MG63 (cell line): Measurements from ENCODE around the gene NTN4. TPM values are rescaled to one million over a fixed set of nuclear protein-coding genes. Genes with fewer than 3 reads are reported as not detected.
"Not testable (repeated sequence)": the region's sequence is repeated elsewhere in the genome, so short reads cannot be mapped to it uniquely, and the experiment has no call there.

Source experiments
- DNase-seq: peaks from one replicate; pipeline ENCODE4 v3.0.0-alpha.2; 2020
- H3K27me3 ChIP-seq: fragments of 250-450 bp; sonication (Bioruptor Pico); 2 replicates; pipeline ENCODE4 v1.5.1; 2020; ENCODE audit warnings: mild to moderate bottlenecking, moderate library complexity
- H3K36me3 ChIP-seq: fragments of 250-450 bp; sonication (Bioruptor Pico); 2 replicates; pipeline ENCODE4 v1.5.1; 2020; ENCODE audit warnings: mild to moderate bottlenecking, moderate library complexity
- H3K4me3 ChIP-seq: fragments of 250-450 bp; sonication (Bioruptor Pico); 2 replicates; pipeline ENCODE4 v1.5.1; 2020; ENCODE audit warnings: mild to moderate bottlenecking, moderate library complexity
- H3K9me3 ChIP-seq: fragments of 250-450 bp; sonication (Bioruptor Pico); 2 replicates; pipeline ENCODE4 v1.5.1; 2020; ENCODE audit warnings: mild to moderate bottlenecking, moderate library complexity
- total RNA-seq: library from RNA; depleted of rRNA; stranded (reverse); fragments of >200 nt; shearing (Covaris generic); gene quantifications from 2 replicates; pipeline ENCODE4 v1.2.3, GENCODE V29; 2014; ENCODE audit warnings: low replicate concordance

NTN4 gene
- total RNA-seq, 1 experiment from 2014 or later, result 43.1 TPM

DNA sequence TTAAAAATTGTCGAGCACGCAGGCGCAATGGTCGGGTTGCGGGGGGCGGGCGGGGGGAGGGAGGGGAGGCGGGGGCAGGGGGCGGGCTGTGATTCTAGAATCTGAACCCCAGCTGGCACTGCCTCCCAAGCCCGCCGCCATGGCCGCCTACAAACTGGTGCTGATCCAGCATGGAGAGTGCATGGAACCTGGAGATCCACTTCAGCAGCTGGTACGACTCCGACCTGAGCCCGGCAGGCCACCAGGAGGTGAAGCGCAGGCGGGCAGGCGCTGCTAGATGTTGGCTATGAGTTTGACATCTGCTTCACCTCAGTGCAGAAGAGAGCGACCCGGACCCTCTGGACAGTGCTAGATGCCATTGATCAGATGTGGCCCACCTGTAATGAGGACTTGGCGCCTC lies 118.4 kb downstream of the NTN4 start:
- H3K9me3 ChIP-seq, result no peaks in the 10 kb centered on the region
- DNase-seq, result no peak
- no peaks in the 10 kb centered on the region for H3K36me3 ChIP-seq
- H3K27me3 ChIP-seq, result no peaks in the 10 kb centered on the region
- H3K4me3 ChIP-seq, result no peak overlapping the region

DNA sequence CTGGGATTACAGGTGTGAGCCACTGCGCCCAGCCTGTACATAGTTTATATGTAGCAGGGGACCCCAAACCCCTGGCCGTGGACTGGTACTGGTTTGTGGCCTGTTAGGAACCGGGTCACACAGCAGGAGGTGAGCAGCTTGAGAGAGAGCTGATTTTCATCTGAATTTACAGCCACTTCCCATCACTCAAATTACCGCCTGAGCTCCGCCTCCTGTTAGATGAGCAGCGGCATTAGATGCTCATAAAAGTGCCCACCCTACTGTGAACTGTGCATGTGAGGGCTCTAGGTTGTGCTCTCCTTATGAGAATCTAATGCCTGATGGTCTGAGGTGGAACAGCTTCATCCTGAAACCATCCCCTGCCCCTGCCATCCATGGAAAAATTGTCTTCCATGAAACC lies 119.3 kb downstream of the NTN4 start:
- Histone ChIP-seq H3K36me3 (no peaks in the 10 kb centered on the region), H3K27me3 (no peaks in the 10 kb centered on the region), H3K4me3 (no peak overlapping the region), H3K9me3 (no peaks in the 10 kb centered on the region)
- DNase-seq, result no peak

DNA sequence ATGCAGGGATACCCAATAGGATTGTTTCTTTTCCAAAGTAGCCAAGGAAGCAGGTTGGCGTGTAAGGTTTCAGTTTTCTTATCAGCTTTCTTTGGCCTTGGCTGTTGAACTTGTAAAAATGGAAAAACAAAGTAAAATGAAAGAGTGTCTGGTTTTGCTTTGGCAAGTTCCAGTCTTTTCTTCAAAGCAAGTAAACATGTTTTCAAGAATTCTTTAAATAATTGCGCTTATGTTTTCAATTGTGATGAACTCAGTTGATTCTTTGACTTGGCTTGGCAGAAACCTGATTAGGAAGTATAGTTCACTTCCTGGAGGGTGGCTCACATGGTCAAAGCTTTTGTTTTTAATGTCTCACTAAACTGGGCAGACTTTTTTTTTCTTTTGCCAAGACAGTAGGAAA lies 127.0 kb downstream of the NTN4 start:
- DNase-seq, result no peak
- Histone ChIP-seq H3K27me3 (no peaks in the 10 kb centered on the region), H3K36me3 (peaks cover 3% of the 10 kb centered on the region; the same call in 1 of the 2 replicates), H3K9me3 (no peaks in the 10 kb centered on the region), H3K4me3 (no peak overlapping the region)

DNA sequence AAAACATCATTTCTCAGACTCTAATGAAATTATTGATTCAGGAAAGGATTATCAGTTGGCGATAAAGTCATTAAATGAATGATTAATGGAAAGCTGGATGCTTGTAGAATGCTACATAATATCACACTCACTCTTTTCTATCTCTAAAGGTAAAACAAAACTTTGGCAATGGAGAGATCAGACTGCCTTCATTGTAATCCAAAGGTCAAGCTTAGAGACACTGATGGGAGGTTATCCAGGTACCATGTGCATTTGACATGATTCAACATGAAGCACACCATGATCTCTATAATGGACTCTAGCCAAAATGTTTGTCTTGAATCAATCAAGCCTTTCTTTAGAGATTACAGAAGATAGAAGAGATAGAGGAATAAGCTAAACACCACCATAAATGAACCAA lies 129.2 kb downstream of the NTN4 start:
- Histone ChIP-seq H3K4me3 (no peak overlapping the region), H3K27me3 (no peaks in the 10 kb centered on the region), H3K36me3 (peaks cover 3% of the 10 kb centered on the region; the same call in 1 of the 2 replicates), H3K9me3 (no peaks in the 10 kb centered on the region)
- no peak for DNase-seq

DNA sequence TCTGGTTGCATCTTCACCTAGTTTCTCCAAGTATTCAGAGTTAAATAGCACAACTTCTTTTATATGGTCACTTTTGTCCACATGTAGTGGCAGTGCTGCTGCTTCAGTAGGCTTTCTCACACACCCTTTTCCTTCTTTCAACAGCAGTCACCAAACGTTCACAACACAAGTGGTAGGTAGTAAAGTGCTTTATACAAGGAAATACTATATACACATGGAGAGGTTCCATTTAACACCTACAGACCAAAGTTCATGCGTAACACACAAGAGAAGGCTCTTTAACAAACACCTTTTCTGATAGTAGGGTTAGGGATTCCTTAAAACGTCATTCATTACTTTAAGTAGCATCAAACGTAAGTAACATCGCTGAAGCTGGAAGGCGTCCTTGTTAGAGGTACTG lies 132.2 kb downstream of the NTN4 start:
- no peaks in the 10 kb centered on the region for H3K9me3 ChIP-seq
- H3K36me3 ChIP-seq, result no peaks in the 10 kb centered on the region
- no peak overlapping the region for H3K4me3 ChIP-seq
- DNase-seq, result no peak
- no peaks in the 10 kb centered on the region for H3K27me3 ChIP-seq

DNA sequence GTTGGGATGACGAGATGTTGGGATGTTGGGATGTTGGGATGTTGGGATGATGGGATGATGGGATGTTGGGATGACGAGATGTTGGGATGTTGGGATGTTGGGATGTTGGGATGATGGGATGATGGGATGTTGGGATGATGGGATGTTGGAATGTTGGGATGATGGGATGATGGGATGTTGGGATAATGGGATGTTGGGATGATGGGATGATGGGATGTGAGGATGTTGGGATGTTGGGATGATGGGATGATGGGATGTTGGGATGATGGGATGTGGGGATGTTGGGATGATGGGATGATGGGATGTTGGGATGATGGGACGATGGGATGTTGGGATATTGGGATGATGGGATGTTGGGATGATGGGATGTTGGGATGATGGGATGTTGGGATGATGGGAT lies 135.9 kb downstream of the NTN4 start:
- not testable (repeated sequence) for H3K4me3 ChIP-seq, H3K9me3 ChIP-seq, H3K36me3 ChIP-seq

DNA sequence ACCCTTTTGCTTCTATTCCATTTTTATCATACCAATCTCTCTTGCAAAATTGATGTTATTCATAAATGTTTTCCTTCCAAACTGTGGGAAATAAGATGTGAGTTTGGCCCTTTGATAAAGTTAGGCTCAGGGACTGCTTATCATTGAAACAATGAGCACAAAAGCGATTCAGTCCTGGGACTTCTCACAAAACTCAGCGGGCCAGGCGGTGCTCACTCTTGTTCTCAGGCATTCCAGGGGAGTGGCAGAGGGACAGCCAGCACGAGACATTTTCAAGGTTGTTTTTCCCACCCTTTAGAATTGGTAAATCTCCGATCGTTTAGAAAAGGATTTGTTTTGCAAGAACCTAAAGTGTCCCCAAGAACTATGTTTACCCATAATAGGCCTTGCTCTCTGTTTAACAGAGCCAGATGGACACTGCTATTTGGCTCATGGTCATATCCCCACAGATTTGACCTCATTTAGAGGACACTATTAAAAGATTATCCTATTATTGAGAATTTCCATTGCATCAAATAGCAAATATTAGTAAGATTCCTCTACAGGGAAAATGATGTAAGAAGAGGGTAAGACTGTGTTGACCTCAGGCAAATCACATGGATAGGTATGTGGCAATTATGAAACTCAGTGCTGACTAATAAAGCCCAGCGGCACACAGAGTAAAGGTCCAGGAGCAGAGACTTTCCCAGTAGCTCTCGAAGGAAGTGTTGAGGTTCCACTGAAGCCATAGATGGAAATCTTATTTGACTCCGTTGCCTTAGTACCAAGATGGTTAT lies 136.6 kb downstream of the NTN4 start:
- Histone ChIP-seq H3K9me3 (no peaks in the 10 kb centered on the region), H3K4me3 (no peak overlapping the region), H3K27me3 (no peaks in the 10 kb centered on the region), H3K36me3 (no peaks in the 10 kb centered on the region)
- DNase-seq, result no peak

More for the DNA sequence above, 135.9 kb downstream of the NTN4 start:
- not testable (repeated sequence) for H3K27me3 ChIP-seq, DNase-seq

DNA sequence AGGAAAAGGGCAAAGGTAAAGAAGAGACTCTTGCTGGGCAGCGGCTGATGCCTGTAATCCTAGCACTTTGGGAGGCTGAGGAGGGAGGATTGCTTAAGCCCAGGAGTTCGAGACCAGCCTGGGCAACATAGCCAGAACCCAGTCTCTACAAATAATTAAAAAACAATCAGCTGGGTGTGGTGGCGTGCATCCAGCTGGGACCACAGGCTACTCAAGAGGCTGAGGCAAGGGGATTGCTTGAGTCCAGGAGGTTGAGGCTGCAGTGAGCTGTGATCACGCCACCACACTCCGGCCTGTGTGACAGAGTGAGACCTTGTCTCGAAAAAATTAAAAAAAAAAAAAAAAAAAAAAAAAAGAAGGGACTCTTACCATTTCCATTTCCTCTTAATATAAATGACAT lies 138.9 kb downstream of the NTN4 start:
- no peak overlapping the region for H3K4me3 ChIP-seq
- no peaks in the 10 kb centered on the region for H3K27me3 ChIP-seq
- no peaks in the 10 kb centered on the region for H3K9me3 ChIP-seq
- no peaks in the 10 kb centered on the region for H3K36me3 ChIP-seq
- DNase-seq, result no peak

DNA sequence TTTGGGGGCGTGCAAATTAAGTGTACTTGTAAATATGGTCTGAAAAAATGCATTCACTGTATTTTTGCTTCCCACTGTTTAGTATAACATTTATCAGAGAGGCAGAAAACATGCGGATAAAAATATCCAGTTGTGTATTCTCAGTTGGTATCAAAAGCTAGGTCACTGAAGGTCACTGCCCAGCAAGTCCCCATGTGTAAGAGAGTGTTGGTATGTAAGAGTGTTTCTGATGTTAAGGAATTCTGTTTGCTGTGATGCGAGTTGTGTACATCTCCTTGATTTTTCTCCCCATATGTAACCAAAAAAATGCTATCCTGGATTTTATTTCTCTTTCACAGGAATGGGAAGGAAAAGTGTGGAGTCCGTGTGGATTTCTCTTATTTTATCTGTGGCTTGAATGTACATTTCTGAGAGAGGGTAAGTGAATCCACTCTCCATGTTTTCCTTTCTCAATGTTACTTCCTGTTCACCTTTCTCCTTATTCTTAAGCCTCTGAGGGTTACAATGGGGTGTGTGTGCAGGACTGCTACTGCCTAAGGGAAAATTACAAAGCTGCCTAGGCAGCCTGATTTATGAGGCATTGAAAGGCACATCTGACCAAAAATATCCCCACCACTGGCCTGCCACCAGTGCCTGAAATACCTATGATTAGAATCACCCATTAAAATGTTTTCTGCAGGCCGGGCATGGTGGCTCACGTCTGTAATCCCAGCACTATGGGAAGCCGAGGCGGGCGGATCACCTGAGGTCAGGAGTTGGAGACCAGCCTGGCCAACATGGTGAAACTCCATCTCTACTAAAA lies 141.4 kb downstream of the NTN4 start:
- H3K9me3 ChIP-seq, result no peaks in the 10 kb centered on the region
- H3K36me3 ChIP-seq, result no peaks in the 10 kb centered on the region
- no peaks in the 10 kb centered on the region for H3K27me3 ChIP-seq
- H3K4me3 ChIP-seq, result no peak overlapping the region
- DNase-seq, result peak; percentile 11

DNA sequence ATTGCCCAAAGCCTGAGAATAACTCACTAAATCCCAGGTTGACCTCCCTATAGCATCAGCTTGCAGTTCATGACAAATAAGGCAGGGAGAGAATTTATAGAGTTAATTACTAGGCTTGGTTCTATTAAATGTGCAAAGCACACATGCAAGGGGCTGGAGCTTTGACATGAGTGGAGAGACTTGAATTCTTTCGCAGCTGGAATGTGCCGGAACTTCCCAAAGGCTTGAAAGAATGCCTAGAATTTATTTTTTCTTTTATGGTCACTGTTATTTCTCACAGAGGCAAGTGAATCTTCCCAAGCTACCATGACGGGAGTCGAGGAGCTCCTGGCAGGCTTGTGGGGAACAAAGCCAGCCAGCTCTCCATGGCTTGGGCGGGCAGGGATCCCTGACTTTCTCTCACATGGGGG lies 143.8 kb downstream of the NTN4 start:
- peak; percentile 6 for DNase-seq
- Histone ChIP-seq H3K9me3 (no peaks in the 10 kb centered on the region), H3K27me3 (no peaks in the 10 kb centered on the region), H3K36me3 (no peaks in the 10 kb centered on the region), H3K4me3 (no peak overlapping the region)

DNA sequence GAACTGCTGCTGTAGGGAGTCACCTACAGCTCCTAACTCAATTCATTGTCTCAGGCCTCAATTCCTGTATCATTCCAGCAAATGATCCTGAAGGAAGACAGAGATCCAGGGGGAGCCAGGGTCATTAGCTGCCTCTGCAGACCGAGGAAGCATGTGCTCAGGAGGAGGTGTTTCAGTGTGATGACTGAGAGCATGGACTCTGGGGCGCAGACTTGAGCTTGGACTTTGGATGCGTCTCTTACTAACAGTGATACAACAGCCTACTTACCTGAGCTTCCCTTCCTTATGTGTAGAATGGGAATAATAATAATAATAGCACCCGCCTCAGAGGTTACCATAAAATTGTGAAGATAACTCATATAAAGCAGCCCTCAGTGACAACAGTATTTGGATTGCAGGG lies 147.3 kb downstream of the NTN4 start:
- H3K9me3 ChIP-seq, result no peaks in the 10 kb centered on the region
- no peaks in the 10 kb centered on the region for H3K36me3 ChIP-seq
- H3K4me3 ChIP-seq, result no peak overlapping the region
- H3K27me3 ChIP-seq, result no peaks in the 10 kb centered on the region
- DNase-seq, result no peak

DNA sequence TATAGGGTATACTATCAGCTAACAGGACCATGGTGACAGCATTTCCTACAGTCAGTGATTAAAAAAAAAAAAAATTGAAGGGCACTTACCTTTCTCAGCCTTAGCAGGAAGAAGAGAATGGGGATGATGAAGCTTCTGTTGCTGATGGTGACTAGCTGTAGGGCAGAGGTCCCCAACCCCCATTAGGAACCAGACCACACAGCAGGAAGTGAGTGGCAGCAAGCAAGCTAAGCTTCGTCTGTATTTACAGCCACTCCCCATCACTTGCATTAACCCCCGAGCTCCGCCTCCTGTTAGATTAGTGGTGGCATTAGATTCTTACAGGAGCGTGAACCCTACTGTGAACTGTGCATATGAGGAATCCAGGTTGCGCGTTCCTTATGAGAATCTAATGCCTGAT lies 148.0 kb downstream of the NTN4 start:
- no peaks in the 10 kb centered on the region for H3K27me3 ChIP-seq
- no peak overlapping the region for H3K4me3 ChIP-seq
- no peak for DNase-seq
- no peaks in the 10 kb centered on the region for H3K36me3 ChIP-seq
- no peaks in the 10 kb centered on the region for H3K9me3 ChIP-seq

DNA sequence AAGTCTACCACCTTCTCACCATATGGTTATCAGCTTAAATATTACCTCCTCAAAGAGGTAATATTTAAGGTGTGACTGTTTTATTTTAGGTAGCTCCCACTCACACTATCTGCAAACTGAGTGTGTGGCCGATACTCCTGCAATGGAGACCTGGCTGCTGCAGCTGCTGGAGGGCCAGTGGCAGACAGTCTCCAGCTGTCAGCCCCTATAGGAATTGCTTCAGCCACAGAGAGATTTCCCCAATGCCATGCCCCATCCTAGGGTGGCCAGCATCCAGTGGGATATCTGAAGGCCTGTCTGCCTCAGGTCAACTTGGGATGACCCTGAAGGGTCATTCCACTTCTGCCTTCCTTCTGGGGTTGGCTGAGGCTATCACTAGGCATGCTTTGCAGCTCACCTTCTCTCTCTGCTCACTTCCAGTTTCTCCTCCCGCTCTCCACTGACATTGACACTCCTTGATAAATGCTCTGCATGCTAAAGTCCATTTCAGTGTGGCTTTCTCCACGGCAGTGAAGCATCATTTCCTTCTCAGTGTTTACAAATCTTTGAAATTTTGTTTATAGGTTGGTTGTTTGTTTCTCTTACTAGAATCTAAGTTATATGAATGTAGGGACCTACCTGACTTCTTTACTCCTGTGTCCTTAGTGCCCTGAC lies 149.1 kb downstream of the NTN4 start:
- Histone ChIP-seq H3K27me3 (no peaks in the 10 kb centered on the region), H3K36me3 (no peaks in the 10 kb centered on the region), H3K4me3 (no peak overlapping the region), H3K9me3 (no peaks in the 10 kb centered on the region)
- DNase-seq, result no peak

DNA sequence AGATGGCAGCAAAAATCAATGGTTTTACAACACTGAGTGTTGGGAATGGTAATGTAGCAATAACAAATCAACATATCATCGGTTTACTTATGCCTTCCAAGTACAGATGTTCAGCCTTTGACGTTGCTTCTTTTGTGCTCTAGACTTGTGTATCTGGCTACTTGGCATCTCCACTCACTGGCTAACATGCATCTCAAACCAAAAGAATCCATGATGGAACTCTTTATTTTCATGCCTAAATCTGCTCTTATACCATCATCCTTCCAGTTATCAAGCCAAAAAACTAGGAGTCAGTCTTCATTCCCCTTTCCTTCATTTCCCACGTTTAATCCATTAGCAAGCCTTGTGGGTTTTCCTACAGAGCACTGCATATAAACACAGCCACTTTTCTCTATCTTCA lies 150.0 kb downstream of the NTN4 start:
- Histone ChIP-seq H3K36me3 (no peaks in the 10 kb centered on the region), H3K9me3 (no peaks in the 10 kb centered on the region), H3K27me3 (no peaks in the 10 kb centered on the region), H3K4me3 (no peak overlapping the region)
- no peak for DNase-seq

DNA sequence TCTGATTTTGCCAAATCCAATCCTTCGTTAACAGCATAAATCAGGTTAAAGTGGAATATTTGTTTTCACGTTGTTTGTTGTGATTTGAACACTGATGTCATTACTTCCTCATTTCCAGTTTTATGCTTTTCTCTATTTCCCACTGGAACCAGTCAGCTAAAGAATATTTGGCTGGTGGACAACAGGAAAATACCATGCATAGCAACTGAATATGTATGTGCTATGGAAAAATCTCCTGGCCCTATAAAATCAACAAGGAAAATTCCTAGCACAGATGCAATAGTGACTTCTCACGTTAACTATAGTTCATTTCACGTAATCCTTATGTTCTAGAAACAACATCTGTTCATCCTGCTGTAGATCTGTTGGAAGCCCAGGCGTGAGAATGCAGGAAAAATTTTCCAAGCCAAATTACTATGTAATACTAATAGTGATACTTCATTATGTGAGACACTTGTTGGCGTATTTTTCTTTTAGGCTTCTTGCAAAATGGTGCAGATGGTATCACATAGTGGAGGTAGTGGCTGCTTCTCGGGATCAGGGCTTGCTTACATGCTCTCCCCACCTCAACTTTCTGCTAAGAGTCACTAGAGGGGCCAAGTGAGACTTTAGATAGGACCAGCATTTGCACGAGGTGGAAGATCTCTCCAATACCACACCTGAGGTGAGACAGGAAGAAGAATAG lies 153.0 kb downstream of the NTN4 start:
- Histone ChIP-seq H3K27me3 (no peaks in the 10 kb centered on the region), H3K9me3 (peaks cover 5% of the 10 kb centered on the region; the same call in 1 of the 2 replicates), H3K4me3 (no peak overlapping the region), H3K36me3 (no peaks in the 10 kb centered on the region)
- DNase-seq, result peak; percentile 42

DNA sequence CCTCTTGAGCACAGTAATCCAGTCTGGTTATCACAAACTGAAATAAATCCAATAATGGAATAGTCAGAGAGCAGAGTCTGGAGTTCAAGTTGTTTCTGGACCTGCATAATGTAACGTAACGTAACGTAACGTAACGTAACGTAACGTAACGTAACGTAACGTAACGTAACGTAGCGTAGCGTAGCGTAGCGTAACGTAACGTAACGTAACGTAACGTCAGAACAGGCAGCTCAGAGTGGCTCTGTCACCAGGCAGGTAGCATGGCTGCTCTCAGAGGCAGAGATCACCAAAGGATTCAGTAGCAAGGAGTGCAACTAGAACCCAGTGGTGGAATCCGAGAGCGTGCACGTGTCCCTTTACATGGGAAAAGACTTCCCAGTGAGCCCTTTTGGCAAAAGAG lies 153.6 kb downstream of the NTN4 start:
- no peak overlapping the region for H3K4me3 ChIP-seq
- no peaks in the 10 kb centered on the region for H3K27me3 ChIP-seq
- H3K36me3 ChIP-seq, result no peaks in the 10 kb centered on the region
- peak; percentile 39 for DNase-seq
- peaks cover 6% of the 10 kb centered on the region; the same call in 1 of the 2 replicates for H3K9me3 ChIP-seq
